ENCODE measurements around the gene ZNHIT2.

- TF ChIP-seq POLR2A (IDR thresholded peaks at IDR 0.05), result no peak
- TF ChIP-seq, protein P1, sequence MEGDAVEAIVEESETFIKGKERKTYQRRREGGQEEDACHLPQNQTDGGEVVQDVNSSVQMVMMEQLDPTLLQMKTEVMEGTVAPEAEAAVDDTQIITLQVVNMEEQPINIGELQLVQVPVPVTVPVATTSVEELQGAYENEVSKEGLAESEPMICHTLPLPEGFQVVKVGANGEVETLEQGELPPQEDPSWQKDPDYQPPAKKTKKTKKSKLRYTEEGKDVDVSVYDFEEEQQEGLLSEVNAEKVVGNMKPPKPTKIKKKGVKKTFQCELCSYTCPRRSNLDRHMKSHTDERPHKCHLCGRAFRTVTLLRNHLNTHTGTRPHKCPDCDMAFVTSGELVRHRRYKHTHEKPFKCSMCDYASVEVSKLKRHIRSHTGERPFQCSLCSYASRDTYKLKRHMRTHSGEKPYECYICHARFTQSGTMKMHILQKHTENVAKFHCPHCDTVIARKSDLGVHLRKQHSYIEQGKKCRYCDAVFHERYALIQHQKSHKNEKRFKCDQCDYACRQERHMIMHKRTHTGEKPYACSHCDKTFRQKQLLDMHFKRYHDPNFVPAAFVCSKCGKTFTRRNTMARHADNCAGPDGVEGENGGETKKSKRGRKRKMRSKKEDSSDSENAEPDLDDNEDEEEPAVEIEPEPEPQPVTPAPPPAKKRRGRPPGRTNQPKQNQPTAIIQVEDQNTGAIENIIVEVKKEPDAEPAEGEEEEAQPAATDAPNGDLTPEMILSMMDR (IDR thresholded peaks at IDR 0.05), result no peak
Observed at GRCh38 chr11:65066805-65067291, 50.7 kb downstream of the ZNHIT2 start.
